SHP77 (cell line): ENCODE results near the gene GMPR.

Experiments
- DNase-seq, 2 experiments: peaks; one replicate each; lab custom pipeline; 2025; lab: John Stamatoyannopoulos, UW

Gene GMPR

DNA sequence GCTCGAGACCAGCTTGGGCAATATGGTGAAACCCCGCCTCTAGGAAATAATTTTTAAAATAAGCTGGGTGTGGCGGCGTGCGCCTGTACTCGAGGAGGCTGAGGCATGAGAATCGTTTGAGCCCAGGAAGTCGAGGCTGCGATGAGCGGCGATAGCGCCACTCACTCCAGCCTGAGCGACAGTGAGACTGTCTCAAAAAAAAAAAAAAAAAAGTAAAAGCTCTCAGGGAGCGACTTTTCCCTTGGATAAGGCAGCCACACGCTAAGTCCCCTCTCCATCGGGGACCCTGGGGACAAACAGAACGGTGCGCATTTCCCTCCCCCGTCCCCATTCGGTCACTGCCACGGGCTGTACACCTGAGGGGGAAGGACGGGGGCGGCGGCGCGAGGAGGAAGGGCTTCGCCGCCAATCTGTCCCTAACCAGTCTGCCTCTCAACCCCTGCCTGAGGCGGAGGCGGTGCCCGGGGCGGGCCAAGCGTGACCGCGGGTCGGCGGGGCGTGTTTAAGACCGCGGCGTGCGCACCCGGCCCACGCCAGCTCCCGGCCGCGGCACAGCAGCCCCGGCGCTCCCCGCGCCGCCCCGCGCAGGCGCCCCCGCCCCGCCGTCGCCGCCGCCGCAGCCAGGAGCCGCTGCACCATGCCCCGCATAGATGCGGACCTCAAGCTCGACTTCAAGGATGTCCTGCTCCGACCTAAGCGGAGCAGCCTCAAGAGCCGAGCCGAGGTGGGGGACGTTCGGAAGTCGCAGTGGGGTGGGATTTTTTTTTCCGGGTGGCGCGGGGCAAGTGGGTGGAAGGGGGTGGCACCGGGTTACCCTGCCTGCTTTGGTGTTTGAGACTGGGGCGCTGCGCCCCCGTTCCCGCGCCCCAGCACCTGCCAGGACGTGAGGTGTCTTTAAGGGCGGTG, at the start of gene GMPR:
TSS of gene GMPR (plus strand) at position 531 of the 906 bp plus-strand sequence. CDS start at position 638, 107 bp downstream.
- no peak for DNase-seq

DNA sequence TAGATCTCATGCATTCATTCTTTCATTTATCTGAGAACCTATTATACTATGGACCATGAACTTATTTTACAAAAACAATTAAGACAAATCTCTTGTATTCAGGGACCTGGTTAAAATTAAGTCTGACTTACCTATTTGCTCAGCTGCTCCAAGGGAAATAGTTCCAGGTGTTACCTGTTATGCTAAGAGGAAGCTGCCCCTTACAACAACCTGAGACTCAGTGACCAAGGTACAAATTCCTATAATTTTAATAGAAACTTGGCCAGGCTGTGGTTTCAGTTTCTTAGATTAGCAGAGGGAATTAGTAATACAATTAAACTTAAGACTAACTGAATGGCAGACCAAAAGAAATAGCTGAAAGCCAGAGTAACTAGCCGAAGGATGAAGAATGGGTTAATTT, 48.2 kb upstream of the GMPR start:
- DNase-seq: no peak

- DNase-seq: no peak
These were observed 42.0 kb upstream of the GMPR start for GRCh38 chr6:16196260-16196983.

DNA sequence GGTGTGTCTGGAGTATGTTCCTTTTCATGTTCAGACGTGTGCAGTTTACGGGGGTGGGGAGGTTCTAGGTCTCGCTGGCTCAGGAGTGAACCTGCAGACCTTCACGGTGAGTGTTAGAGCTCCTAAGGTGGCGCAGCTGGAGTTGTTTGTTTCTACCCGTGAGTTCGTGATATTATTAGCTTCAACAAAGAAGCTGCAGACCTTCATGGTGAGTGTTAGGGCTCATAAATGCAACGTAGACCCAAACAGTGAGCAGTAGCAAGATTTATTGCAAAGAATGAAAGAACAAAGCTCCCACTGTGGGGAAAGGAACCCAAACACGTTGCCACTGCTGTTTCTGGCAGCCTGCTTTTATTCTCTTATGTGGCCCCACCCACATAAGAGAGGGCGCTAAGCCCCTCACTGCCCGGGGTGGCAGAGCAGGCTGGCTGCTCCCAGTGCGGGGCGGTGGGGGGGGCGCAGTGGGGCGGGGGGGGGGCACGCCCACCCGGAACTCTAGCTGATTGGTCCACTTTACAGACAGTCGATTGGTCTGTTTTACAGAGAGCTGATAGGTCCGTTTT, 41.3 kb upstream of the GMPR start:
- DNase-seq: no peak

DNA sequence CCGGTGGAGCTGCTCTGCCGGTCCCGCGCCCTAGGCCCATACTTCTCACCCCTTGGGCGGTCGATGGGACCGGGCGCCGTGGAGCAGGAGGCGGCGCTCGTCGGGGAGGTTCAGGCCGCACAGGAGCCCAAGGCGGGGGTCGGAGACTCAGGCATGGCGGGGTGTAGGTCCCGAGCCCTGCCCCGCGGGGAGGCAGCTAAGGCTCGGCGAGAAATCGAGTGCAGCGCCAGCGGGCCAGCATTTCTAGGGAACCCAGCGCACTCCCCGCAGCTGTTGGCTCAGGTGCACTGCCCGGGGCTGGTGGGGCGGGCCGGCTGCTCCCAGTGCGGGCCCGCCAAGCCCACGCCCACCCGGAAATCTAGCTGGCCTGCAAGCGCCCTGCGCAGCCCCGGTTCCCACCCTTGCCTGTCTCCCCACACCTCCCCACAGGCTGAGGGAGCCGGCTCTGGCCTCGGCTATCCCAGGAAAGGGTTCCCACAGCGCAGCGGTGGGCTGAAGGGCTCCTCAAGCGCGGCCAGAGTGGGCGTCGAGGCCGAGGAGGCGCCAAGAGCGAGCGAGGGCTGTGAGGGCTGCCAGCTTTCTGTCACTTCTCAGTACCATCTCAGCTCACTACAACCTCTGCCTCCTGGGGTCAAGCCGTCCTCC, 40.2 kb upstream of the GMPR start:
- DNase-seq: no peak

- no peak for DNase-seq
These were observed 38.6 kb upstream of the GMPR start for GRCh38 chr6:16199804-16200203.

DNA sequence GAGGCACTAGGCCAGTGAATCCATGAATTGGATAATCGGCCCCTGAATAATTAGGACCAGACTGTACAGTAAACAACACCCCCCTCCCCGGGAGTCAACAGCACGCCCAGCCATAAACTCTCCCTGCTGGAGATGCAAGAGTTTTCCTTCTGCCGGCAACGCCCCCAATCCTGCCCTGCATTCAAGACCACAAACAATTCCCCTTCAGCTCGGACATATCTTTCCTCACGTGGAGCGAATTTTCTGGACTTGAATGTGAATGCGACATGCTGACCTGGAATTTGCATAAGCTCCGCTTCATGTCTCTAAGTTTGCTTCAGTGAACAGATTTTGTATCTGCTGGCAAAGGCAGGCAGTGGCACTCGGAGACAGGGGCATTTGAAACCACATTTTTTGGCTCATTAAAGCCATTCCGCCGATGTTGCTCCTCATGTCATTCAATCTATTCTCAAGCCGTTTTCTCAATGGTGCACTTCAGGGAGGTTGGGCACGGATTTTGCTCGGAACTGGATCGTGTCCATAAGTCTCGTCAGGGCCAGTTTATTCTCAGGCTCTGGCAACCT, 38.0 kb upstream of the GMPR start:
- no peak for DNase-seq

- no peak for DNase-seq
These were observed 36.7 kb upstream of the GMPR start for GRCh38 chr6:16201706-16202105.

DNA sequence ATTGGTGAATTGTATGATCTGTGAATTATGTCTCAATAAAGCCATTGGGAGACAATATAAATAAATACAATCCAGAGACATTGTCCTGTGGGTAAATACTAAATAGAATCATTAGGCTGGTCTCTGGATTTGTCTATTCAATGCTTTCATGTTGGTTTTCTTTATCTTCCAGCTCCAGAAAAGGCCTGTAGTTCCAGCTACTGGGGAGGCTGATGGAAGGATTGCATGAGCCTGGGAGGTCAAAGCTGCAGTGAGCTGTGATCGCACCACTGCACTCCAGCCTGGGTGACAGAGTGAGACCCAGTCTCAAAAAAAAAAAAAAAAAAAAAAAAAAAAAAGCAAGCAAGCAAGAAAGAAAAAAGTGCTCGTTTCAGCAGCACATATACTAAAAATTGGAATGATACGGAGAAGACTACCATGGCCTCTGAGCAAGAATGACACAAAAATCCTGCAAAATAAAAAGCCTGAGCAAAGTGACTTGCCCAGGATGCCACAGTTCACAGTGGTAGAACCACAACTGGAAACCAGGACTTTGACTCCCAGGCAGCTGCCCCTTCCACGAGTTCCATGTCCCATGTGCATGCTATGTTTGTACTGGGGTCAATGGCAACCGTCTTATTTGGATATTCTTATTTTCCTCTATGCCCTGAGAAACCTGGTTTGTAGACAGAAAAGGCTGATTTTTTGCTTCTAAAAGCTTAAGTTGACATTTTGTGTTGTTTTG, 33.6 kb upstream of the GMPR start:
- no peak for DNase-seq

GRCh38 chr6:16205377-16206144, 32.8 kb upstream of the GMPR start:
- DNase-seq: no peak

GRCh38 chr6:16206595-16207037, 31.8 kb upstream of the GMPR start:
- DNase-seq: peak; percentile 48

DNA sequence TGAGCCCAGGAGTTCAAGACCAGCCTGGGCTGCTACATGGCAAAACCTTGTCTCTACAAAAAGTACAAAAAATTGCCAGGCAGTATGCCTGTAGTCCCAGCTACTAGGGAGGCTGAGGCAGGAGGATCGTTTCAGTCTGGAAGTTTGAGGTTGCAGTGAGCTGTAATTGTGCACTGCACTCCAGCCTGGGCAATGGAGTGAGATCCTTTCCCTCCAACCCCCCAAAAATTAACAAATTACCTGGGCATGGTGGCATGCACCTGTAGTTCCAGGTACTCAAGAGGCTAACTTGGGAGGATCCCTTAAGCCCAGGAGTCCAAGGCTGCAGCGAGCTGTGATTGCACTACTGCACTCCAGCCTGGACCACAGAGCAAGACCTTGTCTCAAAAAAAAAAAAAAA, 29.4 kb upstream of the GMPR start:
- DNase-seq: no peak

DNA sequence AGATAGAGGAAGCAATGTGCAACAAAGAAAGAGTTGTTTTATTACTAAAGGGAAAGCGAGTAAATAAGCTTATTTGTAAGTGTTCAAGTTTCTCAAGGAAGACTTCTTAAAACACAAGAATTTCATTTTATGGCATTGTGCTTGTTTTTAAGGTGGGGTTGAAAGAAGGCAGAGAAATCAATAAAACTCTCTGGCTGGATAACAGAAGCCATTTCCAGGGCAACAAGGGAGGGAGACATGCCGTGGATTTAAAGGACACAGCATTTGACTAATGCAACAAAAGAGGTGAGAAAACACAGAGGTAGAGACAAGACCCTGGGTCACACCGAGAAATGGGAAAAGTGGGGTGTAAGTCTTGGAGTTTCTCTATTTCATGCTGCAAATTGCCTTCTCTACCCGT, 28.8 kb upstream of the GMPR start:
- DNase-seq: no peak

GRCh38 chr6:16212276-16212675, 26.1 kb upstream of the GMPR start:
- DNase-seq: no peak

GRCh38 chr6:16216501-16217155, 21.8 kb upstream of the GMPR start:
- DNase-seq: no peak

- no peak for DNase-seq
These were observed 21.1 kb upstream of the GMPR start for GRCh38 chr6:16217156-16217721.

GRCh38 chr6:16222826-16223225, 15.6 kb upstream of the GMPR start:
- DNase-seq: no peak

DNA sequence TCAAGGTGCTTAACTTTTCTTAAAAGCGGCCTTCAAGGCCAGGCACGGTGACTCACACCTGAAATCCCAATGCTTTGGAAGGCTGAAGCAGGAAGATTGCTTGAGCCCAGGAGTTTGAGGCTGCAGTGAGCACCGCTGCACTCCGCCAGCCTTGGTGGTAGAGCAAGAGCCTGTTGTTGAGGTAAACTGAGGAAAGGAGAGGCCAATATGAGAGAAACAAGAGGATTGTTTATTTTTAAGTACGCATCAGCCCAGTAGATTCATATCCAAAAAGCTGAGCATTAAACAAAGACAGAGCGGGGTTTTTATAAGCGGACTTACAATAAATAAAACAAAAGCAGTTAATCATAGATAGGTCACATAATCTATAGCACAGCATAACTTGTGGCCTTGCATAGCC, 15.0 kb upstream of the GMPR start:
- DNase-seq: no peak

- DNase-seq: no peak
These were observed 14.0 kb upstream of the GMPR start for GRCh38 chr6:16224409-16224808.
